Keratinocyte (primary cell): ENCODE results near the gene CORO2A.

ENCODE experiments used
- EZH2 ChIP-seq: IDR thresholded peaks from one replicate; pipeline ENCODE4 v1.6.1; 2012; ENCODE audit warnings: inconsistent platforms, mild to moderate bottlenecking, low read length, moderate library complexity
- TF ChIP-seq, protein P1 (sequence below), 3 experiments: IDR thresholded peaks in 1 of 3; conservative IDR thresholded peaks in 1 of 3; optimal IDR thresholded peaks in 1 of 3; 2 replicates in 2 of 3; 3 replicates in 1 of 3; pipeline versions ENCODE3 to v1.5.1; 2011; ENCODE audit warnings: low read length in 3 of 3, mild to moderate bottlenecking in 3 of 3, moderate library complexity in 2 of 3, control low read depth in 1 of 3, inconsistent platforms in 1 of 3; ENCODE audit not compliant: insufficient read depth in 2 of 3; ENCODE audit errors: extremely low read depth in 1 of 3

- TF ChIP-seq, protein P1, sequence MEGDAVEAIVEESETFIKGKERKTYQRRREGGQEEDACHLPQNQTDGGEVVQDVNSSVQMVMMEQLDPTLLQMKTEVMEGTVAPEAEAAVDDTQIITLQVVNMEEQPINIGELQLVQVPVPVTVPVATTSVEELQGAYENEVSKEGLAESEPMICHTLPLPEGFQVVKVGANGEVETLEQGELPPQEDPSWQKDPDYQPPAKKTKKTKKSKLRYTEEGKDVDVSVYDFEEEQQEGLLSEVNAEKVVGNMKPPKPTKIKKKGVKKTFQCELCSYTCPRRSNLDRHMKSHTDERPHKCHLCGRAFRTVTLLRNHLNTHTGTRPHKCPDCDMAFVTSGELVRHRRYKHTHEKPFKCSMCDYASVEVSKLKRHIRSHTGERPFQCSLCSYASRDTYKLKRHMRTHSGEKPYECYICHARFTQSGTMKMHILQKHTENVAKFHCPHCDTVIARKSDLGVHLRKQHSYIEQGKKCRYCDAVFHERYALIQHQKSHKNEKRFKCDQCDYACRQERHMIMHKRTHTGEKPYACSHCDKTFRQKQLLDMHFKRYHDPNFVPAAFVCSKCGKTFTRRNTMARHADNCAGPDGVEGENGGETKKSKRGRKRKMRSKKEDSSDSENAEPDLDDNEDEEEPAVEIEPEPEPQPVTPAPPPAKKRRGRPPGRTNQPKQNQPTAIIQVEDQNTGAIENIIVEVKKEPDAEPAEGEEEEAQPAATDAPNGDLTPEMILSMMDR (optimal IDR thresholded peaks at IDR 0.05 in 1 of 3, IDR thresholded peaks at IDR 0.05 in 1 of 3, conservative IDR thresholded peaks at IDR 0.05 in 1 of 3; ENCODE audit: extremely low read depth in 1 of 3, insufficient read depth in 2 of 3, low read length in 3 of 3), result no peak
- no peak for TF ChIP-seq EZH2
These were observed 42.7 kb upstream of the CORO2A start for GRCh38 chr9:98235126-98235525.
